Breast epithelium (tissue), 3 donors: ENCODE measurements around the gene POC1A.

Experiments
- POLR2A ChIP-seq: fragments of 450-650 bp; IDR thresholded peaks from one replicate; pipeline ENCODE4 v1.6.1; 2016; ENCODE audit warnings: antibody characterized with exemption, mild to moderate bottlenecking, moderate library complexity
- TF ChIP-seq, protein P1 (sequence below), 3 donors: fragments of 450-650 bp; IDR thresholded peaks; one replicate each; pipeline ENCODE4 v1.5.1; 2016 to 2017; ENCODE audit warnings: antibody characterized with exemption in 3 of 3, mild to moderate bottlenecking in 3 of 3, moderate library complexity in 3 of 3

DNA sequence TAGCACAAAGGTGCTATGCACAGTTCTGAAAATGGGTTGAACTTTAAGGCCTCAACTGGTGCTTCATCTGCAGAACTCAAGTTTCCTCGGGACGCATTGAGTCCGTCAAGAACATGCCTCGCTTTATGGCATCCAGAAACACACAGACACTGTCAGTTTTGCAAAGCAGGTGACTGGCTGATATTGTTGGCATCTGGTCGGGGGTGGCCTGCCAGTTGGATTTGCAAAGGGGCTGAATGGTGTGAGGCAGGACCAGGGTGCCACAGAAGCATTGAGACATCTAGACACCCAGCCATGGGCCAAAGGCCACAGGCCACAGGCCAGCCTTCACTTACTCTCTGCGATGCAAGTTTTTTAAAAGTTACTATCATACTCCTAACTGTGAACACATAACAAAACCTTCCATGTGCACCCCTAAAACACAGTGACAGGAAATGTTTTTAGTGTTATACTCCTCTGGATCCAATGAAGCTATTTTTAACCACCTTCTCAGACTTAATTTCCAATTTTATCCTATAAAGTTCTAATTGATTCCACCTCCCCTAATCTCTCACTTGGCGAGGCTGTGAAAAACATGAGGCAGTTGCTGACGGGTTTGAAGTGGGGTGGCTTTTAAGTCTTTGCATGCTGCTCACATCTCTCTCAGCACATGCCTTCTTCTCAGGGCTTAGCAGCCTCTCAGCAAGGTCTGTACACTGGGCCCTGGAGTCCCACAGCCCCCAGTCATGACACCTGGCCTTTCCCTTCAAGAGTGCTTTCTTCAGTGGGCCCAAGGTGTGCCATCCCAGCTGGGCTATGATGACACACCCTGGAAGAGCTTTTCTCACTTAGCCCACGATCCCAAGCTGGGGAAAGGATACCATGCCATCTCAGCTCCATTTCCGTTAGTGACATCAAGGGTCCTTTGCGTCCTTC, 59.4 kb downstream of the POC1A start:
- TF ChIP-seq, protein P1, sequence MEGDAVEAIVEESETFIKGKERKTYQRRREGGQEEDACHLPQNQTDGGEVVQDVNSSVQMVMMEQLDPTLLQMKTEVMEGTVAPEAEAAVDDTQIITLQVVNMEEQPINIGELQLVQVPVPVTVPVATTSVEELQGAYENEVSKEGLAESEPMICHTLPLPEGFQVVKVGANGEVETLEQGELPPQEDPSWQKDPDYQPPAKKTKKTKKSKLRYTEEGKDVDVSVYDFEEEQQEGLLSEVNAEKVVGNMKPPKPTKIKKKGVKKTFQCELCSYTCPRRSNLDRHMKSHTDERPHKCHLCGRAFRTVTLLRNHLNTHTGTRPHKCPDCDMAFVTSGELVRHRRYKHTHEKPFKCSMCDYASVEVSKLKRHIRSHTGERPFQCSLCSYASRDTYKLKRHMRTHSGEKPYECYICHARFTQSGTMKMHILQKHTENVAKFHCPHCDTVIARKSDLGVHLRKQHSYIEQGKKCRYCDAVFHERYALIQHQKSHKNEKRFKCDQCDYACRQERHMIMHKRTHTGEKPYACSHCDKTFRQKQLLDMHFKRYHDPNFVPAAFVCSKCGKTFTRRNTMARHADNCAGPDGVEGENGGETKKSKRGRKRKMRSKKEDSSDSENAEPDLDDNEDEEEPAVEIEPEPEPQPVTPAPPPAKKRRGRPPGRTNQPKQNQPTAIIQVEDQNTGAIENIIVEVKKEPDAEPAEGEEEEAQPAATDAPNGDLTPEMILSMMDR (IDR thresholded peaks at IDR 0.05) = no peak
- TF ChIP-seq POLR2A = no peak
